GM12892 (cell line): Measurements from ENCODE around the gene FASTKD3.
A peak's percentile ranks its signal among the peaks of the same experiment; 100 is the strongest.

Experiments
- DNase-seq: peaks from one replicate; pipeline ENCODE4 v3.0.0; 2011; ENCODE audit not compliant: insufficient read length
- FAIRE-seq: peaks from 2 replicates; lab custom pipeline; 2011; peaks lifted over from hg19 to GRCh38; lab: Jason Lieb, UNC
- POLR2A ChIP-seq: IDR thresholded peaks from 2 replicates; pipeline ENCODE4 v1.6.1; 2011; ENCODE audit warnings: low read depth, low read length, control low read depth
- POLR2AphosphoS5 ChIP-seq: IDR thresholded peaks from 2 replicates; pipeline ENCODE4 v1.6.1; 2011; ENCODE audit warnings: low read depth, low read length, control low read depth
- TAF1 ChIP-seq: IDR thresholded peaks from 2 replicates; pipeline ENCODE4 v1.6.1; 2011; ENCODE audit warnings: low read depth, mild to moderate bottlenecking, control low read depth, low read length, borderline replicate concordance

Gene FASTKD3

GRCh38 chr5:7828269-7828668 is 40.6 kb downstream of the FASTKD3 start:
- FAIRE-seq, result no peak
- no peak for DNase-seq
- TF ChIP-seq TAF1 (no peak), POLR2A (no peak), POLR2AphosphoS5 (no peak)

- FAIRE-seq (no peak), DNase-seq (no peak)
- no peak for TF ChIP-seq TAF1
- TF ChIP-seq POLR2A, result no peak
- no peak for TF ChIP-seq POLR2AphosphoS5
Measured at GRCh38 chr5:7827610-7828009, 41.2 kb downstream of the FASTKD3 start.

- no peak for DNase-seq
- FAIRE-seq, result no peak
- TF ChIP-seq POLR2A (no peak), POLR2AphosphoS5 (no peak), TAF1 (no peak)
Measured at GRCh38 chr5:7825630-7826029, 43.2 kb downstream of the FASTKD3 start.

GRCh38 chr5:7824995-7825394 is 43.8 kb downstream of the FASTKD3 start:
- DNase-seq (no peak), FAIRE-seq (no peak)
- no peak for TF ChIP-seq POLR2AphosphoS5
- TF ChIP-seq POLR2A, result no peak
- no peak for TF ChIP-seq TAF1

DNA sequence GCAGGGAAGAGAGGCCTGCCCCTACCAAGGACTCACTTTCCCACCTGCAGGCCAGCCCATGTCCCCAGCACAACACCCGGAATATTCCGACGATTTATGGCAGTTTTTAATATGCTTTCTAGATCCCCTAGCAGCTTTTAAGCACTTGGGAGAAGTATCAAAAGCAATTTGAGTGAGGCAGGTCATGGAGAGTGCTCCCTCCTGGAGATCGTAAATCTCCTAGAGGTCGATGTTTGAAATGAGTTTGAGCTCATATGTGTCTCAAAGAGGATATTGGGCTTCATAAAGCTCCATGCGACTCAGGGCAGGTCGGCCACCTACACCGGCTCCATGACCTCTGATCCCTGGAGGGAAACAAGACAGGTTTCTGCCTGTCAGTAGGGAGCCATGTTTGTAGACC is 45.2 kb downstream of the FASTKD3 start:
- DNase-seq, result no peak

DNA sequence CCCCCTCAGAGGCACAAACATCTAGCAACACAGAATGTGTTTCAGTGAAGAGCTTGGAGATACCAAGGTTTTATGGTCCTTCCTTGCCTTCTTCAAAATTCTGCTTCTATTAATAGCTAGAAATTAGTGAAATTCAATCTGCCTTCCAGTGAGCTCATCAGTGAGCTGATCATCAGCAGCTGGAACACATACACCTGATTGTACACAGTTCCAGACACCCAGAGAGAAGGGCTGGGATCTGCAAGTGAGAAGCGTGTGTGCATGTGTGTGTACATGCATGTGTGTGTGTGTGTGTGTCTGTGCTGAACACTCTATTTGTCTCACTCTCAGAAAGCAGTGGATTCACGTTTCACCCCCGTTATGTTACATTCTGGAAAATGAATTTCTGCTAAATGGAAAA is 46.4 kb downstream of the FASTKD3 start:
- DNase-seq, result no peak
- no peak for FAIRE-seq
- TF ChIP-seq POLR2A (no peak), TAF1 (no peak), POLR2AphosphoS5 (no peak)

More for the DNA sequence above, 45.2 kb downstream of the FASTKD3 start:
- FAIRE-seq, result no peak
- TF ChIP-seq POLR2A (no peak), POLR2AphosphoS5 (no peak), TAF1 (no peak)

- no peak for DNase-seq
- no peak for FAIRE-seq
- TF ChIP-seq POLR2AphosphoS5, result no peak
- no peak for TF ChIP-seq POLR2A
- no peak for TF ChIP-seq TAF1
Measured at GRCh38 chr5:7816535-7816901, 52.3 kb downstream of the FASTKD3 start.

DNA sequence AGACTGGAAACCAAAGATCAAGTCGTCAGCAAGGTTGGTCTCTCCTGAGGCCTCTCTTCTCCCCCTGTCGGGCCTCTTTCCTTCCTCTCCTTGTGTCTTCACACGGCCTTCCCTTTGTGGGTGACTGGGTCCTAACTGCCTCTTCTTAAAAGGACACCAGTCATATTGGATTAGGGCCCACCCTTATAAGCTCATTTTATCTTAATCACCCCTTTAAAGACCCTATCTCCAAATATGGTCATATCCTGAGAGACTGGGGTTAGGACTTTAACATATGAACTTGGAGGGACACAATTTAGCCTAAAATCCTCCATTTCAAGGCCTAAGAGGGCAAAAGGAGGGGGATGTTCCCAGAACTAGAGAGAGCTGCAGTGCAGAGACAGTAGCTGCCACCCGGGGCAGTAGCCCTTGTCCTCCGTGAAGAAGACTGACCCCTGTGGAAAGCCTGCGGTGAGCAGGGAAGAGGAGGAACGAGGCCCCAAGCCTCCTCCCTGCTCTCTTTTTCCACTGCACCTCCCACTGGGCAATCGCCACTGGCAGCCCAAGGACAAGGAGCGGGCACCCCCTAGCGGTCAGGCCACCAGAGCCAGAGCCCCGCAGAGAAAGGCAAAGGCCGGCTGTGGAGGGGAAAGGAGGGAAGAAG is 52.8 kb downstream of the FASTKD3 start:
- no peak for TF ChIP-seq POLR2A
- TF ChIP-seq POLR2AphosphoS5, result no peak
- no peak for TF ChIP-seq TAF1
- DNase-seq (peak; percentile 64), FAIRE-seq (peak; percentile 33)

- DNase-seq, result no peak
- no peak for FAIRE-seq
- TF ChIP-seq POLR2AphosphoS5 (no peak), TAF1 (no peak), POLR2A (no peak)
Measured at GRCh38 chr5:7814816-7815215, 54.0 kb downstream of the FASTKD3 start.

DNA sequence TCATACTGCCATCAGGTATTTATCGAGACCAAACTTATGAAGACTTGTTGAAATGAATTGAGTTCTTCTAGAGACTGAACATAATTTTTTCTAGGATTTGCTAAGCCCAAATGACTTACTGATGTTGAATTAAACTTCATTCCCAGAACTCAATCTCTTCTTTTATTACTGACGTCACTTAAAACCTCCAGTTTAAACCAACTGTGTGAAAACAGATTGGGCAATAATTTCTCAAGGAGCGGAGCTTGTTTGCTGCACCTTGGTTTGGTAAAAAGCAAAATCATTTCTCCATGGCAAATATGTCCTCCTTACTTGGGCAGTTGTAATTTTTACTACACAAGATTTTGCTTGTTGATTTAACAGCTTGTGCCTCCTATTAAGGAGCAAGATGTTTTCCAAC is 55.3 kb downstream of the FASTKD3 start:
- TF ChIP-seq POLR2A (no peak), TAF1 (no peak), POLR2AphosphoS5 (no peak)
- DNase-seq (no peak), FAIRE-seq (no peak)

DNA sequence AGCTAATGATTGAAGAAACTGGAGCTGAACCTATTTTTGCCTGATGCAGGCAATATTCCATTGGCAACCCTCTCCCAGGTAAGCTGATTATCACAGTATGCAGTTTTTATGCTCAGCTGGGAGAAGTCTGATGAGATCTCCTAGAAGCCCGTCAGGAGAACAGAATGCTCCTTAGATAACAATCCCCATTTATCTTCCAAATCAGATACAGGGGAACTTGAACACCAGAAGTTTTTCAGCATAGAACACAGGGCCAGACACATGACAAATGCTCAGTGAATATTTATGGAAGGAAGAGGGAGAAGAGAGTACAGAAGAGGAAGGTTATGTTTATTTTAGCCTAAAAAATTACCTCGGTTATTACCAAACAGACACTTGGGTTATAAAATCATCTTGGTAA is 55.8 kb downstream of the FASTKD3 start:
- no peak for DNase-seq
- no peak for FAIRE-seq
- TF ChIP-seq POLR2AphosphoS5 (no peak), POLR2A (no peak), TAF1 (no peak)

- DNase-seq (no peak), FAIRE-seq (no peak)
- TF ChIP-seq POLR2AphosphoS5 (no peak), POLR2A (no peak), TAF1 (no peak)
Measured at GRCh38 chr5:7811715-7812114, 57.1 kb downstream of the FASTKD3 start.
